HG02759 (cell line): ENCODE results near the gene ABCB11.
A peak's percentile ranks its signal among the peaks of the same experiment; 100 is the strongest.
"Not testable (repeated sequence)": the region's sequence is repeated elsewhere in the genome, so short reads cannot be mapped to it uniquely, and the experiment has no call there.

Experiments
- ATAC-seq: cut with Tn5 transposase; IDR thresholded peaks from one replicate; pipeline ENCODE4 v1.9.1; 2021; ENCODE audit warnings: mild to moderate bottlenecking, moderate library complexity; ENCODE audit not compliant: unreplicated experiment

Gene ABCB11

DNA sequence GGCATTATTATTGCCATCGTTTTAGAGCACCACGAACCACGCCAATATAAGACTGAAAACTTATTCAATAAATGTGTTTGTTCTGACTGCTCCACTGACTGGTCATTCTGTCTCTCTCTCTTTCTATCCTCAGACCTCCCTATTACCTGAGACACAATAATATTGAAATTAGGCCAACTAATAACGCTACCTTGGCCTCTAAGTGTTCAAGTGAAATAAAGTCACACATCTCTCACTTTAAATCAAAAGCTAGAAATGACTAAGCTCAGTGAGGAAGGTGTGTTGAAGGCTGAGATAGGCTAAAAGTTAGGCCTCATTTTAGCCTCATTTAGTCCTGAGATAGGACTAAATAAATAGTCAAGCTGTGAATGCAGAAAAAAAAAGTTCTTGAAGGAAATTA is 91.2 kb downstream of the ABCB11 start:
- ATAC-seq = peak; percentile 90

GRCh38 chr2:168939061-168939460 is 92.1 kb downstream of the ABCB11 start:
- ATAC-seq = no peak

DNA sequence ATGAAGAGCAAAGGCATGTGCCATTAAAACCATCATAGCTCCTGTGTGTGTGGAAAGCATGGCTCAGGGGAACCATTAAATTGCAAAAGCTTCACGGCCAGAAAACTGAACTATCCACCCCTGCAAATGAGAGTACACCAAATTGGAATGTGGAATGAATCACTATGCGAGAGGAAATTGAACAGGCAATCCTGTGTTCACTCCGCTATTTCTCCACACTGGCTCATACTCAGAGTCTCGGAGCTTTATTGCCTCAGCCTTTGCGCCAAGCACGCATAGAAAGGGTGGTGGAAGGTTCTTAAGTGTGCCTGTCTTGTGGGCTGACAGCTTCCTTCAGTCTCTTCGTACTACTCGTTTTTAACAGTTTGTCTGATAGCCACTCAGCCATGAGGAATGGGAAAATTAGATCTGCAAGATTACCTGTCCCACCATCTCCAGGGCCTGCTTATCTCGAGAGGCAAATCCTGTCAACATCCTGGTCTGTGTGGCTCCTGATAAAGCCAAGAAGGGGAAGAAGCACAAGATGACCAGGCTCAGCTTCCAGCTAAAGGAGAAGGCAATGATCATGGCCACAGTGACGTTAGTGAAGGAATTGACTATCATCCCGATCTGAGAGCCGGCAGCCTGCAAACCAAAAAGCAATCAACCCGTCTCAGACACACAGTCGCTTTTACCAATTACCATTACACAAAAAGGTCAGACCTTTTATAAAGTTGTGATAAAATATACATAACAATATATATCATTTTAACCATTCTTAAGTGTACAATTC is 95.1 kb downstream of the ABCB11 start:
- ATAC-seq = no peak

DNA sequence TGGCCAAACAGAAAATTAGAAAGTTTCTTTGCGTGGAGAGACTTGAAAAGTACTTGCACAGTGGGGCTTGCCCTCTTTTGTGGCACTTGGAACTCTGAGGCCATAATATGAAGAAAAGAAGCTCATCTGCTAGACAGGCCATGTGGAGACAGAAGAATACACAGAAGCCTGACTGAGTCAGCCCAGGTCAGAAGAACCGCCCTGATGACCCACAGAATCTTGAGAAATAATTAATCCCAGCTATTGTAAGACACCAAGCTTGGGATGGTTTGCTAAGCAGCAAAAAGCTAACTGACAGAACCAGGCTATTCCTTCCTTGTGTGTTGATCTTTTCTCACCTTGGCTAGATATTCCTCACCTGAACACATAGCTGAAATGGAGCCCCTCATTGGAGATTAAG is 96.3 kb downstream of the ABCB11 start:
- ATAC-seq = no peak

DNA sequence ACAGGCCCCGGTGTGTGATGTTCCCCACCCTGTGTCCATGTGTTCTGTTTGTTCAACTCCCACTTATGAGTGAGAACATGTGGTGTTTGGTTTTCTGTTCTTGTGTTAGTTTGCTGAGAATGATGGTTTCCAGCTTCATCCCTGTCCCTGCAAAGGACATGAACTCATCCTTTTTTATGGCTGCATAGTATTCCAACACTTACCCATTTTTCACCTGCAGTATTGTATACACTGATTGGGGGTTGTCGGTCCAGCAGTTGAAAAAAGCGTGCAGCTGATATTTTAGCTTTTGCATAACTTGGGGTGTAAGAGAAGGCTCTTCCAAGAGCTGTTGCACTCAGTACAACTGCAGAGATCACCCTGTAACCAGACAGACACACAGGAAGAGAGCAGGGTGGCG is 99.0 kb downstream of the ABCB11 start:
- not testable (repeated sequence) for ATAC-seq

DNA sequence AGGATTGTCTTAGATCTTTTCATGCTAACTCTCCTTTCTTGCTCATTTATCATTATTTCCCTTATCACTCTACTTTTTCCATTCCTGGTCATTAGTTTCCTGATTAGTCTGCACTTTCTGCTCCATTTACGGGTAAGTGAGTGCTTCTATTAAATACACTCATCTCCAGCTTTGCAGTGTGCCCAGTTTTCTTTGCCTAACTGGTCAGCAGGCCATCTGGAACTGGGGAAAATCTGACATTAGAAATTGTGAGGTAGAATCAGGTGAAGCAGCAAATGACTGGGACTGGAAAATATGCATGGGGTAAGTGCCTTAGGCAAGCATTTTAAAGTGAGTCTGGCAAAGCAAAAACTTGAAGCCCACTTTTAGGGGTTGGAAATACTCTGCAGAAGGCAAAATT is 100.9 kb downstream of the ABCB11 start:
- ATAC-seq = no peak

DNA sequence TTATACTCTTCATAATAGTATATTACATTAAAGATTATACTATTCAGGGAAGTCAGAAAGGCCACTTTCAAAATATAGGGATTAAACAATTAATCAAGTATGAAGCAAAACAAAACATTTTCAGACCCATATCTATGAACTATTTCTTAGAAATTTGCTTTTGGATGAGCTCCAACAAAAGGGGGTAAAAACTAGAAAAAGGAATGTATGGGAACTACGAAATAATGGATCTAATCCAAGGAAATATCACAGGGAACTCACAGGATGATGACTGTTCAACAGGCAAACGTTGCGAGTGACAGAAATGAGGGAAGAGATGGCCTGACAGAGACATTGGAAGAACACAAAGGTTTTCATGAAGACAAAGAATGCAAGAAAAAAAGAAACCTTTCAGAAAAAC is 102.1 kb downstream of the ABCB11 start:
- ATAC-seq = no peak

DNA sequence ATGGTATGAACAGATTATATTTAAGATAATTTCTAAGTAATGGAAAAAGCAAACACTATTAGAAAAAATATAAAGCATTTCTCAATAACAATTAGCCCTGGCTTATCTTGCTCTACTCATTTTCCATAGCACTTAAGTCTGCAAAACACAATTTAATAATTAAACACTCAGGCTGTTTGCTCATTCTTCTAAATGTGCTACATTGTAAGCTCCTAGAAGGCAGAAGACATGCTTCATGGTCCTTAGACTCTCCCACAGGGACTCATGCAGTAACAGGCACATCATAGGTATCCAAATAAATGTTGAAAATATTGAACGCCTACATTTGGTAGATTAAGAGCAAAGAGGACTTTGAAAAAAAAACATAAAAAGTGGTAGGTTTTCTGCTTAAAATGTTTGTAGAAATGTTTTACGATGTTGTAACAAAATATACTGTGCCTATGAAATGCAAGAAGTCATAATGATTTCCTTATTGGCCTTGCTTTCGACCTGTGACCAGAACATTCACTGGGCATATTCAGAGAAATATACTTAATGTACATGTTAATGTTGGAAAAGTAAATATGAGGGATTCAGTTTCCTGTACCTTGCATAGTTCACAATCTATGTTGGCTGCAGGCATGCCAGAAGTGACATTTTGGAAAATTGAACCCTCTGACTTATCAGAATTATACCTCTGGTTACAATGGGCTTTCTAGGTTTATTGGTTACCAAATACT is 102.9 kb downstream of the ABCB11 start:
- ATAC-seq = no peak

DNA sequence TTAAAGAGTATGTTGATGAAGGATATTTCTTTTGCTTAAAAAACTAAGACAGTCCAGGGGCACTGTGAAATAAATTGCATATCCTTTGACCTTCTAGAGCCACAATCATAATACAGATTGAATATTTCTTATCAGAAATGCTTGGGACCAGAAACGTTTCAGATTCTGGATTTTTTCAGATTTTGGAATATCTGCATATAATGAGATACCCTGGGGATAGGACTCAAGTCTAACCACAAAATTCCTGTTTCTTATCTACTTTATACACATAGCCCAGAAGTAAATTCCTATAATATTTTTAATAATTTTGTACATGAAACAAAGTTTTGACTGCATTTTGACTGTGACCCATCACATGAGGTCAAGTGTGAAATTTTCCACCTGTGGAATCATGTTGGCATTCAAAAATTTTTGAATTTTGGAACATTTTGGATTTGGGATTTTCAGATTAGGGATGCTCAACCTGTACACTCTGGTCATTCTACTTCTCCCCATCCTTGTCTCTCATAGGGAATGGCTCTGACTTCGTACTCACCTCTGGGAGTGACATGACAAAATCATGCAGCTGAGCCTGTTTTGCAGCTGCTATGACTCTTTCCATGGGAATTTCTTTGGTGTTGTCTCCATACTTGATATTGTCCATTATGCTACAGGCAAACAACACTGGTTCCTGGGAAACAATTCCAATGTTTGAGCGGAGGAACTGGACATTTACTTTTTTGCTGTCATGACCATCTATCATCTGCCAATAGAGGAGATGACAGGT is 104.3 kb downstream of the ABCB11 start:
- no peak for ATAC-seq

GRCh38 chr2:168920504-168921157 is 110.5 kb downstream of the ABCB11 start:
- peak; percentile 43 for ATAC-seq

DNA sequence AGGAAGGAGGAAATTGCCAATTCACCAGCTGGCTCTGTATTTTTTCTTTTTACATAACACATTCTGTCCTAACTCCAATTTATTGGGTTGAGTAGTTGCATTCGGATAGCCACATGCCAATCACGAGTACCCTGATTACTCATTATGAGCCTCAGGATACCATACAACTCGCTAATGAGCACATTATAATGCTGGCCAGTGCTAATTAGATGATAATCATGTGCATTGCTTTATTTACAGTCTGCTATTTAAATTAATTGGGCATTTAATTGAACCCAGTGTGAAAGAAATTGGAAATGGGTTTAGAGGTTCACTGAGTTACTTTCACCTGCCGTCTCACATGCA is 114.8 kb downstream of the ABCB11 start:
- no peak for ATAC-seq

- ATAC-seq = no peak
Measured at GRCh38 chr2:168915441-168916330, 115.4 kb downstream of the ABCB11 start.

GRCh38 chr2:168913495-168913894 is 117.6 kb downstream of the ABCB11 start:
- no peak for ATAC-seq

- no peak for ATAC-seq
Measured at GRCh38 chr2:168912901-168913369, 118.2 kb downstream of the ABCB11 start.

GRCh38 chr2:168912466-168912865 is 118.7 kb downstream of the ABCB11 start:
- no peak for ATAC-seq

DNA sequence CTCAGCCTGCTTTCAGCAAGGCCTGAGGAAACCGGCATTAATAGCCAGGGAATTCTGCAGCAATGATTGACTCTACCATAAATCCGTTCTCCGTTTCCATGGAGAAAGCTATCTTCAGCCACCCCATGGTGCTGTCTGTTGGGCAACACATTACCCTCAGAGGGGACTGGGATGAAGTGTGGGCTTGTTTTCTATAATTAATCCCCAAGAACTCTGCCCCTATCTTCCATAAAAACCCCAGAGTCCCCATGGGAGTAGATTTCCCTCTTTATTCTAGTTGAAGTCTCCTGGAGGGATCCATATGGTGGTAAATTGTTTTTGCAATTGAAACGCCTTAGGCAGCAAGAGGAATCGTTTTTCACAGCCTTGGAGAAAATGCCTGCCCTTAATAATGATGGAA is 120.8 kb downstream of the ABCB11 start:
- ATAC-seq = no peak

DNA sequence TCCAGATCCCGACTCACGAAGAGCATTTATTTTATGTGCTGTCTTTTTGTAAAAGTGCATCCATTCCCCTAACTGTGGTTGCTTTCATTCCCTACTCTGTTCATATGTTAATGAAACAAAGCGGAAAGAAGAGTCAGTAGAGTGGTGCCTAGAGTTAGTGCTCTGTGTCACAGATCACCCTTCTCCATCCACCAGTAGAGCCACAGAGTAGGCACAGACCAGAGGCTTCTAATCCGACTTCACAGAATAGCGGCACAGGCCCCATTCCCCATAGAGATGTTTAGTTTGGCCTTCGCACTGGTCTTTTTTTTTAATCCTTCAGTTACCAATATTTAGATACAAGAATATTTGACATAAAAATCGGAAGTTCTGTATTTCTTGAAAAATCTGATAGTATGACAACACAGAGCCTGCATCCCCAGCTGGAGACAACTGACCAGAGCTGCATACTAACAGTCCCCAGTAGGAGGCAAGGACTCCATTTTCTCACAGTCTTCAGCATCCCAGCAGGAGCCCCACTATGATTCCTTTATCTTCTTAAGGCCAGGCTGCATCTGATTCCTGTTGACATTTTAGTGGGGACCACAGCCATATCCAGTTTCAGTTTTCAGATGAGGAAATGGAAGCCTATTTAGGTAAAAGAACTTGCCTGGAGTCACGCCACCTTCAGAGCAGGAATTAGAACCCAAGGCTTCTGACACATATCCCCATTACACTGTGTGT is 123.0 kb downstream of the ABCB11 start:
- ATAC-seq = no peak

DNA sequence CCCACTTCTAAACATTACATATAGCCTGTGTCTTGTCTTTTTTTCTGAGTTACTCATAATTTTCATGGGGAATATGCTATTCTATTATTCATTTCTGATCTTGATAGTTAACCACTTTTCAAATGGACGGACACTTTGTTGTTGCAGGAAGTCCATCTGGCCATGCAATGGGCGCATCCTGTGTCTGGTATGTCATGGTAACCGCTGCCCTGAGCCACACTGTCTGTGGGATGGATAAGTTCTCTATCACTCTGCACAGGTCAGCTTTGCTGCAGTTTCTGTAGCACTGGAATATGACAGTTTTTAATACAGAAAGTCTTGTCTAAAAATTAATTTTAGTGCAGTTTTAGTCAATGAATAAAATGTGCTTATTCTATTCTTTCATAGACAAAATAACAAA is 126.8 kb downstream of the ABCB11 start:
- no peak for ATAC-seq

DNA sequence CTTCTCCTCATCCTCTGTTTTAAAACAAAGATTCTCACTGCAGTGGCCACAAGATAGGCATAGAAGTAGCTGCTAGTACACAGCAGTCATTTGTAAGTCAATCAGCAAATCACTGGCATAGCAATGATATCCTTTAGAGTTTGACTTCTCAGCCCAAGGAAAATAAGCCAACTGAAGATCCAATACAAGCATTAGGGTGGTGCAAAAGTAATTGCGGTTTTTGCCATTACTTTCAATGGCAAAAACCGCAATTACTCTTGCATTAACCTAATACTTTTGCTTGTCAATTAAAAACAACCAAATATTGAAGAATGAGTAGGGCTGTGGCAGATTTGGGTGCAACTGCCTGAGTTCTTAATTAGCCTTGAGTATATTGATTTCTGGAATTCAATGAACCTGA is 127.2 kb downstream of the ABCB11 start:
- no peak for ATAC-seq

DNA sequence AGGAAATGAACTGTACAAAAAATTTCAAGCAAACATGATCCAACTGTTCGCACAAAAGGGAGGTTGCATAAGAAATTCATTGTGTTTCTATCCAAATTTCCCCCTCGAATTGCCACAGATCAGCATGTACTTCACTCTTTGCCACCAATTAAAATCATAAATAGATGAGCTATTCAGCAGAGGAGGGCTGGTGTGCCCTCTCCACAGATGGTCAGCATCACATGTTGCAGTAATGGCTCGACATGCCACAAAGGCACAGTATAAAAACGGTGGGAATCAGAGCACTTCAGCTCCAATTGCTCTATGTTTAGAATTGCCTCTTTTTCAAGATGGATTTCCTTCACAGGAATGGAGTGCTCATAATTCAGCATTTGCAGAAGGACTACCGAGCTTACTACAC is 130.1 kb downstream of the ABCB11 start, which contains the start of gene G6PC2:
Gene G6PC2 (plus strand): TSS at position 289 of the 400 bp plus-strand sequence. CDS start 41 bp downstream, at position 330.
- ATAC-seq = no peak
